SK-N-SH (cell line): ENCODE results near the gene AGBL5. TPM values are rescaled to one million over a fixed set of nuclear protein-coding genes. Genes with fewer than 3 reads are reported as not detected.

ENCODE experiments used
- CTCF ChIA-PET: fragments of 300-600, 350-600 bp; formaldehyde crosslinking; extraction: SDS; loops from one replicate; lab custom pipeline; 2021; lab: Yijun Ruan, JAX
- POLR2A ChIA-PET: fragments of 350-600 bp; sonication (Branson Sonifier 250); formaldehyde crosslinking; extraction: SDS; loops from one replicate; lab custom pipeline; 2020; ENCODE audit warnings: antibody characterized with exemption, inconsistent platforms; lab: Yijun Ruan, JAX
- DNase-seq: peaks from one replicate; pipeline ENCODE4 v3.0.0; 2012
- H2AFZ ChIP-seq: fragments of 200-600 bp; sonication (generic); 2 replicates; pipeline ENCODE4 v1.8.1; 2016; ENCODE audit warnings: antibody characterized with exemption, mild to moderate bottlenecking, low read depth
- H3F3A ChIP-seq: fragments of 200-600 bp; sonication (generic); replicated peaks from 2 replicates; pipeline ENCODE3; 2016; ENCODE audit warnings: antibody characterized with exemption, mild to moderate bottlenecking; ENCODE audit not compliant: insufficient read depth
- H3K27ac ChIP-seq, 2 experiments: fragments of 200-500 bp in 1 of 2; fragments of 200-600 bp in 1 of 2; sonication (Bioruptor generic) in 1 of 2; sonication (generic), shearing (Covaris generic) in 1 of 2; 2 replicates each; pipeline versions ENCODE4 v1.5.1 to v1.6.1; 2014 to 2016; ENCODE audit warnings: low read depth in 2 of 2, inconsistent platforms in 1 of 2, low read length in 1 of 2, mild to moderate bottlenecking in 1 of 2, mixed read lengths in 1 of 2
- H3K27me3 ChIP-seq: fragments of 200-600 bp; sonication (generic), shearing (Covaris generic); 2 replicates; pipeline ENCODE4 v1.6.1; 2016; ENCODE audit warnings: mixed run types; ENCODE audit not compliant: insufficient read depth
- H3K36me3 ChIP-seq, 2 experiments: fragments of 200-500 bp in 1 of 2; fragments of 200-600 bp in 1 of 2; sonication (Bioruptor generic) in 1 of 2; sonication (generic) in 1 of 2; replicated peaks in 1 of 2; 2 replicates each; pipeline versions ENCODE3 to v1.5.1; 2014 to 2016; ENCODE audit warnings: low read length in 1 of 2, mild to moderate bottlenecking in 1 of 2; ENCODE audit not compliant: insufficient read depth in 2 of 2, control insufficient read depth in 1 of 2
- H3K4me1 ChIP-seq, 2 experiments: fragments of 200-500 bp in 1 of 2; fragments of 200-600 bp in 1 of 2; sonication (Bioruptor generic) in 1 of 2; sonication (generic), shearing (Covaris generic) in 1 of 2; 2 replicates each; pipeline versions ENCODE4 v1.5.1 to v1.6.1; 2014 to 2016; ENCODE audit warnings: low read depth in 1 of 2, low read length in 1 of 2, mixed run types in 1 of 2; ENCODE audit not compliant: insufficient read depth in 2 of 2, control insufficient read depth in 1 of 2
- H3K4me2 ChIP-seq: fragments of 200-600 bp; sonication (generic), shearing (Covaris generic); 2 replicates; pipeline ENCODE4 v1.6.1; 2017; ENCODE audit warnings: mixed run types
- H3K4me3 ChIP-seq, 2 experiments: fragments of 200-500 bp in 1 of 2; fragments of 200-600 bp in 1 of 2; sonication (Bioruptor generic) in 1 of 2; sonication (generic), shearing (Covaris generic) in 1 of 2; 2 replicates each; pipeline versions ENCODE4 v1.5.1 to v1.8.1; 2014 to 2016; ENCODE audit warnings: low read depth in 2 of 2, inconsistent platforms in 1 of 2, low read length in 1 of 2, mild to moderate bottlenecking in 1 of 2, mixed read lengths in 1 of 2, moderate library complexity in 1 of 2
- H3K79me2 ChIP-seq: fragments of 200-600 bp; sonication (generic); 2 replicates; pipeline ENCODE4 v1.8.1; 2017; ENCODE audit warnings: mild to moderate bottlenecking; ENCODE audit not compliant: insufficient read depth
- H3K9ac ChIP-seq: fragments of 200-600 bp; sonication (generic); 2 replicates; pipeline ENCODE4 v1.6.1; 2017; ENCODE audit warnings: mixed run types
- H3K9me2 ChIP-seq: fragments of 200-600 bp; sonication (generic); 2 replicates; pipeline ENCODE4 v1.6.1; 2017; ENCODE audit warnings: mixed run types
- H3K9me3 ChIP-seq: fragments of 200-600 bp; sonication (generic); 2 replicates; pipeline ENCODE4 v1.6.1; 2017; ENCODE audit warnings: mixed run types, mild to moderate bottlenecking, moderate library complexity
- H4K20me1 ChIP-seq: fragments of 200-600 bp; sonication (generic); 2 replicates; pipeline ENCODE4 v1.6.1; 2017; ENCODE audit warnings: mild to moderate bottlenecking, mixed run types; ENCODE audit not compliant: insufficient read depth
- CHD2 ChIP-seq: fragments of 150-350 bp; IDR thresholded peaks from 2 replicates; pipeline ENCODE4 v1.6.1; 2018; ENCODE audit warnings: low read length; ENCODE audit not compliant: partially characterized antibody
- CTCF ChIP-seq: fragments of 200-600 bp; sonication (generic); IDR thresholded peaks from 2 replicates; pipeline ENCODE4 v1.6.1; 2017; ENCODE audit warnings: antibody characterized with exemption, mild to moderate bottlenecking, moderate library complexity
- ELF1 ChIP-seq: IDR thresholded peaks from 2 replicates; pipeline ENCODE4 v1.4.0; 2012
- EZH2phosphoT487 ChIP-seq: fragments of 200-600 bp; sonication (generic); IDR thresholded peaks from 2 replicates; pipeline ENCODE4 v1.6.1; 2017; ENCODE audit warnings: low read depth, mixed run types, mild to moderate bottlenecking, antibody characterized with exemption, moderate library complexity, borderline replicate concordance
- FOSL2 ChIP-seq: IDR thresholded peaks from 2 replicates; pipeline ENCODE4 v1.4.0; 2012; ENCODE audit warnings: low read depth, mild to moderate bottlenecking, moderate library complexity, borderline replicate concordance
- FOXJ3 ChIP-seq: sonication (generic); formaldehyde crosslinking; IDR thresholded peaks from 2 replicates; pipeline ENCODE4 v1.5.1; 2020; ENCODE audit warnings: mild to moderate bottlenecking, missing genetic modification reagents
- FOXM1 ChIP-seq: IDR thresholded peaks from 2 replicates; pipeline ENCODE4 v1.4.0; 2012; ENCODE audit warnings: low read depth, mild to moderate bottlenecking
- GABPA ChIP-seq: IDR thresholded peaks from 2 replicates; pipeline ENCODE4 v1.4.0; 2012; ENCODE audit warnings: low read depth, mild to moderate bottlenecking
- JUND ChIP-seq: IDR thresholded peaks from 2 replicates; pipeline ENCODE4 v1.4.0; 2012
- MAX ChIP-seq: IDR thresholded peaks from 2 replicates; pipeline ENCODE4 v1.4.0; 2012; ENCODE audit warnings: low read depth
- NFIC ChIP-seq: IDR thresholded peaks from 2 replicates; pipeline ENCODE4 v1.4.0; 2012; ENCODE audit warnings: borderline replicate concordance
- NRF1 ChIP-seq: IDR thresholded peaks from 2 replicates; pipeline ENCODE4 v1.6.1; 2012; ENCODE audit warnings: low read depth, mild to moderate bottlenecking, low read length
- RAD21 ChIP-seq: IDR thresholded peaks from 2 replicates; pipeline ENCODE4 v1.6.1; 2012; ENCODE audit warnings: mild to moderate bottlenecking, low read length
- RCOR1 ChIP-seq: fragments of 150-350 bp; IDR thresholded peaks from 2 replicates; pipeline ENCODE4 v1.6.1; 2017; ENCODE audit warnings: antibody characterized with exemption, low read length
- RFX5 ChIP-seq: IDR thresholded peaks from 2 replicates; pipeline ENCODE4 v1.6.1; 2012; ENCODE audit warnings: mild to moderate bottlenecking, improper control_type of control experiment, low read length
- RXRA ChIP-seq: IDR thresholded peaks from 2 replicates; pipeline ENCODE4 v1.4.0; 2012; ENCODE audit warnings: low read depth, mild to moderate bottlenecking, borderline replicate concordance
- TAF1 ChIP-seq: IDR thresholded peaks from 2 replicates; pipeline ENCODE4 v1.6.1; 2012; ENCODE audit warnings: low read depth, mild to moderate bottlenecking, low read length, moderate library complexity, borderline replicate concordance
- TCF12 ChIP-seq: IDR thresholded peaks from 2 replicates; pipeline ENCODE4 v1.4.0; 2012
- TEAD4 ChIP-seq: IDR thresholded peaks from 2 replicates; pipeline ENCODE4 v1.4.0; 2012; ENCODE audit warnings: mild to moderate bottlenecking, borderline replicate concordance; ENCODE audit not compliant: insufficient read depth
- USF2 ChIP-seq: fragments of 150-350 bp; IDR thresholded peaks from 2 replicates; pipeline ENCODE4 v1.6.1; 2017; ENCODE audit warnings: antibody characterized with exemption, low read length, low read depth, borderline replicate concordance
- WGBS: methylation state at CpG from one replicate; pipeline ENCODE4 v1.1.6; 2017; ENCODE audit warnings: low lambda C conversion rate; 5-methylcytosine and 5-hydroxymethylcytosine counted together
- polyA plus RNA-seq, 3 experiments: library from polyadenylated mRNA; depleted of rRNA; stranded (reverse); fragments of >200 nt; gene quantifications; 2 replicates each; pipeline ENCODE4 v1.2.3, GENCODE V29; 2012
- TF ChIP-seq, protein P1 (sequence below): fragments of 150-350 bp; IDR thresholded peaks from 2 replicates; pipeline ENCODE4 v1.6.1; 2016; ENCODE audit warnings: mild to moderate bottlenecking, low read depth, low read length
- TF ChIP-seq, protein P2 (sequence below): IDR thresholded peaks from 2 replicates; pipeline ENCODE4; 2012

Gene AGBL5
- polyA plus RNA-seq, 1 of the 3 experiments (the other 2 are of a cell fraction): 45.5 TPM

GRCh38 chr2:27105981-27106380, 54.5 kb downstream of the AGBL5 start:
- WGBS: 55% methylated on average over 3 of the region's 3 CpGs
- Histone ChIP-seq H3F3A (no peaks in the 10 kb centered on the region), H3K36me3 (no peaks in the 10 kb centered on the region), H3K27ac (no peak overlapping the region), H3K9me3 (no peaks in the 10 kb centered on the region), H3K4me3 (no peak overlapping the region), H4K20me1 (no peaks in the 10 kb centered on the region), H3K4me2 (no peak overlapping the region), H3K4me1 (no peaks in the 10 kb centered on the region), H3K79me2 (no peaks in the 10 kb centered on the region)
- CTCF ChIA-PET: interaction anchor here (0.7 to 14.2 kb wide), 11 partner anchors 8 to 563 kb away, joined by 3 to 169 read pairs (median 4); partner anchors contain the start of genes PREB and TRIM54
- POLR2A ChIA-PET: interaction anchor here (0.8 to 1.0 kb wide), 2 partner anchors 13 to 18 kb away, joined by 3 read pairs; partner anchors contain the start of gene ABHD1
- no peak for TF ChIP-seq EZH2phosphoT487
- TF ChIP-seq RFX5: no peak
- no peak for TF ChIP-seq TEAD4
- no peak for TF ChIP-seq RCOR1
- no peak for TF ChIP-seq RXRA
- no peak for TF ChIP-seq TCF12
- TF ChIP-seq JUND: no peak
- no peak for TF ChIP-seq GABPA
- TF ChIP-seq, protein P1, sequence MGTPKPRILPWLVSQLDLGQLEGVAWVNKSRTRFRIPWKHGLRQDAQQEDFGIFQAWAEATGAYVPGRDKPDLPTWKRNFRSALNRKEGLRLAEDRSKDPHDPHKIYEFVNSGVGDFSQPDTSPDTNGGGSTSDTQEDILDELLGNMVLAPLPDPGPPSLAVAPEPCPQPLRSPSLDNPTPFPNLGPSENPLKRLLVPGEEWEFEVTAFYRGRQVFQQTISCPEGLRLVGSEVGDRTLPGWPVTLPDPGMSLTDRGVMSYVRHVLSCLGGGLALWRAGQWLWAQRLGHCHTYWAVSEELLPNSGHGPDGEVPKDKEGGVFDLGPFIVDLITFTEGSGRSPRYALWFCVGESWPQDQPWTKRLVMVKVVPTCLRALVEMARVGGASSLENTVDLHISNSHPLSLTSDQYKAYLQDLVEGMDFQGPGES: no peak
- TF ChIP-seq, all 33 proteins: peak for 0
- Histone ChIP-seq H3K9ac (no peak overlapping the region), H3K27me3 (no peaks in the 10 kb centered on the region), H2AFZ (no peak overlapping the region), H3K9me2 (no peaks in the 10 kb centered on the region)
- DNase-seq: no peak

- no peaks in the 10 kb centered on the region for H3K36me3 ChIP-seq
- H3K27me3 ChIP-seq: no peaks in the 10 kb centered on the region
- no peaks in the 10 kb centered on the region for H3K79me2 ChIP-seq
- no peaks in the 10 kb centered on the region for H3K9me2 ChIP-seq
- POLR2A ChIA-PET: interaction anchor here (1.6 kb wide), 1 partner anchor 16 kb away, joined by 5 read pairs; the partner anchor contains the start of gene ABHD1
- no peak overlapping the region for H2AFZ ChIP-seq
- no peak for DNase-seq
- 63% methylated on average over 2 of the region's 2 CpGs for WGBS
- TF ChIP-seq, protein P2, sequence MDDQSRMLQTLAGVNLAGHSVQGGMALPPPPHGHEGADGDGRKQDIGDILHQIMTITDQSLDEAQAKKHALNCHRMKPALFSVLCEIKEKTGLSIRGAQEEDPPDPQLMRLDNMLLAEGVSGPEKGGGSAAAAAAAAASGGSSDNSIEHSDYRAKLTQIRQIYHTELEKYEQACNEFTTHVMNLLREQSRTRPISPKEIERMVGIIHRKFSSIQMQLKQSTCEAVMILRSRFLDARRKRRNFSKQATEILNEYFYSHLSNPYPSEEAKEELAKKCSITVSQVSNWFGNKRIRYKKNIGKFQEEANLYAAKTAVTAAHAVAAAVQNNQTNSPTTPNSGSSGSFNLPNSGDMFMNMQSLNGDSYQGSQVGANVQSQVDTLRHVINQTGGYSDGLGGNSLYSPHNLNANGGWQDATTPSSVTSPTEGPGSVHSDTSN: no peak
- TF ChIP-seq FOXJ3 (CRISPR knock-in tag) (no peak), FOXM1 (no peak), MAX (no peak), RFX5 (no peak), CTCF (no peak), NRF1 (no peak), TAF1 (no peak), USF2 (no peak), FOSL2 (no peak), CHD2 (no peak), RXRA (no peak), TEAD4 (no peak), NFIC (no peak), ELF1 (no peak), GABPA (no peak), RAD21 (no peak)
- no peaks in the 10 kb centered on the region for H3F3A ChIP-seq
- H4K20me1 ChIP-seq: no peaks in the 10 kb centered on the region
- no peaks in the 10 kb centered on the region for H3K9me3 ChIP-seq
- no peak overlapping the region for H3K4me3 ChIP-seq
- no peak overlapping the region for H3K4me2 ChIP-seq
- H3K9ac ChIP-seq: no peak overlapping the region
- H3K27ac ChIP-seq: no peak overlapping the region
- H3K4me1 ChIP-seq: no peaks in the 10 kb centered on the region
- CTCF ChIA-PET: interaction anchor here (1.4 to 14.2 kb wide), 5 partner anchors 10 to 195 kb away, joined by 4 to 169 read pairs (median 6); partner anchors contain the start of genes CGREF1 and TRIM54
Measured at GRCh38 chr2:27108221-27108620, 56.8 kb downstream of the AGBL5 start.
